WTC11 (cell line): ENCODE measurements around the gene NADK2. TPM values are rescaled to one million over a fixed set of nuclear protein-coding genes. Genes with fewer than 3 reads are reported as not detected.
A peak's percentile ranks its signal among the peaks of the same experiment; 100 is the strongest.

Source experiments
- ATAC-seq: fragments of 200-7000 bp; cut with Tn5 transposase; 2 replicates; pipeline ENCODE4 v1.10.0; 2021; ENCODE audit warnings: mild to moderate bottlenecking, moderate library complexity
- CTCF ChIA-PET: fragments of 300-600 bp; sonication (Branson Sonifier 250); formaldehyde crosslinking; loops from one replicate; lab custom pipeline; 2021; ENCODE audit warnings: antibody characterized with exemption; lab: Charles Lee
- POLR2A ChIA-PET: fragments of 350-600 bp; sonication (Branson Sonifier 250); formaldehyde crosslinking; loops from one replicate; lab custom pipeline; 2021; ENCODE audit warnings: antibody characterized with exemption; lab: Charles Lee
- DNase-seq: peaks from one replicate; pipeline ENCODE4 v3.0.0; 2021; ENCODE audit warnings: low spot score
- H3K27ac Mint-ChIP-seq: 2 replicates; pipeline ENCODE4 v1.8.0; 2021; ENCODE audit warnings: mixed read lengths
- H3K27me3 Mint-ChIP-seq: 2 replicates; pipeline ENCODE4 v1.8.0; 2021; ENCODE audit warnings: low read depth, mild to moderate bottlenecking, moderate library complexity, mixed read lengths
- H3K36me3 Mint-ChIP-seq: 2 replicates; pipeline ENCODE4 v1.8.0; 2021; ENCODE audit warnings: mixed read lengths
- H3K4me1 Mint-ChIP-seq: 2 replicates; pipeline ENCODE4 v1.8.0; 2022; ENCODE audit warnings: mixed read lengths
- H3K4me3 Mint-ChIP-seq: 2 replicates; pipeline ENCODE4 v1.8.0; 2021; ENCODE audit warnings: mild to moderate bottlenecking, moderate library complexity, mixed read lengths
- H3K9me3 Mint-ChIP-seq: 2 replicates; pipeline ENCODE4 v1.8.0; 2021; ENCODE audit warnings: mixed read lengths
- ATF2 ChIP-seq: sonication (generic); formaldehyde crosslinking; IDR thresholded peaks from 2 replicates; pipeline ENCODE4 v1.8.1; 2022; ENCODE audit warnings: low read depth, missing genetic modification reagents, borderline replicate concordance
- ATF3 ChIP-seq: sonication (generic); formaldehyde crosslinking; conservative IDR thresholded peaks from 2 replicates; pipeline ENCODE4 v1.8.1; 2022; ENCODE audit warnings: mild to moderate bottlenecking, missing genetic modification reagents
- CDX4 ChIP-seq: fragments of 250-450 bp; sonication (Bioruptor Pico); IDR thresholded peaks from 2 replicates; pipeline ENCODE4 v1.9.0; 2021; ENCODE audit warnings: moderate library complexity, mild to moderate bottlenecking, inconsistent platforms, borderline replicate concordance
- CREB1 ChIP-seq: sonication (generic); formaldehyde crosslinking; IDR thresholded peaks from 2 replicates; pipeline ENCODE4 v1.8.0; 2023; ENCODE audit warnings: mild to moderate bottlenecking, missing genetic modification reagents
- CTCF ChIP-seq: fragments of 200-600 bp; IDR thresholded peaks from 2 replicates; pipeline ENCODE4 v1.8.0; 2022; ENCODE audit warnings: antibody characterized with exemption
- ELF4 ChIP-seq: sonication (generic); formaldehyde crosslinking; IDR thresholded peaks from 2 replicates; pipeline ENCODE4 v1.8.1; 2022; ENCODE audit warnings: low read depth, mild to moderate bottlenecking, moderate library complexity, missing genetic modification reagents
- FOXJ3 ChIP-seq: sonication (generic); formaldehyde crosslinking; IDR thresholded peaks from 2 replicates; pipeline ENCODE4 v1.9.0; 2021; ENCODE audit warnings: missing genetic modification reagents, mild to moderate bottlenecking, borderline replicate concordance
- JUN ChIP-seq: sonication (generic); formaldehyde crosslinking; IDR thresholded peaks from 2 replicates; pipeline ENCODE4 v1.8.0; 2023; ENCODE audit warnings: mild to moderate bottlenecking, missing genetic modification reagents
- KAT7 ChIP-seq: sonication (generic); formaldehyde crosslinking; IDR thresholded peaks from 2 replicates; pipeline ENCODE4 v1.8.1; 2023; ENCODE audit warnings: missing genetic modification reagents, mild to moderate bottlenecking, borderline replicate concordance
- MLX ChIP-seq: sonication (generic); formaldehyde crosslinking; IDR thresholded peaks from 2 replicates; pipeline ENCODE4 v1.8.1; 2023; ENCODE audit warnings: mild to moderate bottlenecking, missing genetic modification reagents, moderate library complexity
- MXD4 ChIP-seq: fragments of 250-450 bp; sonication (Bioruptor Pico); IDR thresholded peaks from 2 replicates; pipeline ENCODE4 v1.8.0; 2021; ENCODE audit warnings: mild to moderate bottlenecking, moderate library complexity, borderline replicate concordance
- NFATC4 ChIP-seq: fragments of 250-450 bp; sonication (Bioruptor Pico); IDR thresholded peaks from 2 replicates; pipeline ENCODE4 v1.9.0; 2021; ENCODE audit warnings: mild to moderate bottlenecking
- NR2C2 ChIP-seq: sonication (generic); formaldehyde crosslinking; IDR thresholded peaks from 2 replicates; pipeline ENCODE4 v1.8.0; 2022; ENCODE audit warnings: mild to moderate bottlenecking, missing genetic modification reagents
- PRRX2 ChIP-seq: fragments of 250-450 bp; sonication (Bioruptor Pico); IDR thresholded peaks from 2 replicates; pipeline ENCODE4 v1.8.0; 2021; ENCODE audit warnings: mild to moderate bottlenecking
- RORB ChIP-seq: fragments of 250-450 bp; sonication (Bioruptor Pico); IDR thresholded peaks from 2 replicates; pipeline ENCODE4 v1.9.0; 2021; ENCODE audit warnings: mild to moderate bottlenecking
- SP1 ChIP-seq: sonication (generic); formaldehyde crosslinking; conservative IDR thresholded peaks from 2 replicates; pipeline ENCODE4 v1.8.1; 2022; ENCODE audit warnings: missing genetic modification reagents
- TCF7 ChIP-seq: sonication (generic); formaldehyde crosslinking; IDR thresholded peaks from 2 replicates; pipeline ENCODE4 v1.8.0; 2022; ENCODE audit warnings: mild to moderate bottlenecking, low read depth, missing genetic modification reagents, moderate library complexity
- TEAD1 ChIP-seq: sonication (generic); formaldehyde crosslinking; IDR thresholded peaks from 2 replicates; pipeline ENCODE4 v1.8.0; 2022; ENCODE audit warnings: mild to moderate bottlenecking, missing genetic modification reagents
- ZNF138 ChIP-seq: sonication (generic); formaldehyde crosslinking; conservative IDR thresholded peaks from 2 replicates; pipeline ENCODE4 v1.8.1; 2022; ENCODE audit warnings: mild to moderate bottlenecking, moderate library complexity, missing genetic modification reagents
- ZNF263 ChIP-seq: sonication (generic); formaldehyde crosslinking; IDR thresholded peaks from 2 replicates; pipeline ENCODE4 v1.8.1; 2022; ENCODE audit warnings: low read depth, mild to moderate bottlenecking, moderate library complexity, missing genetic modification reagents
- ZNF512 ChIP-seq: sonication (generic); formaldehyde crosslinking; IDR thresholded peaks from 2 replicates; pipeline ENCODE4 v1.8.1; 2022; ENCODE audit warnings: missing genetic modification reagents, borderline replicate concordance
- total RNA-seq: library from RNA; stranded (reverse); gene quantifications from 3 replicates; pipeline ENCODE4 v1.2.3, GENCODE V29; 2021

NADK2 gene
- total RNA-seq, 1 experiment from 2014 or later, result 11.7 TPM

GRCh38 chr5:36170832-36171424, 70.8 kb downstream of the NADK2 start:
- no peak overlapping the region for H3K27ac Mint-ChIP-seq
- DNase-seq (no peak), ATAC-seq (no peak)
- H3K36me3 Mint-ChIP-seq, result peaks cover 76% of the 10 kb centered on the region
- ChIA-PET CTCF (interaction anchor here (1.3 kb wide), 1 partner anchor 92 kb away, joined by 4 read pairs; no protein-coding TSS in a partner anchor), POLR2A (no interaction called here)
- TF ChIP-seq MXD4 (CRISPR knock-in tag) (no peak), ZNF263 (CRISPR knock-in tag) (no peak), ZNF138 (CRISPR knock-in tag) (no peak), ATF2 (CRISPR knock-in tag) (no peak), ATF3 (CRISPR knock-in tag) (no peak), SP1 (CRISPR knock-in tag) (no peak)
- H3K4me1 Mint-ChIP-seq, result no peaks in the 10 kb centered on the region
- no peaks in the 10 kb centered on the region for H3K9me3 Mint-ChIP-seq
- no peaks in the 10 kb centered on the region for H3K27me3 Mint-ChIP-seq
- H3K4me3 Mint-ChIP-seq, result no peak overlapping the region

- no peak overlapping the region for H3K4me3 Mint-ChIP-seq
- ChIA-PET POLR2A (no interaction called here), CTCF (no interaction called here)
- no peaks in the 10 kb centered on the region for H3K4me1 Mint-ChIP-seq
- ATAC-seq (no peak), DNase-seq (no peak)
- H3K27ac Mint-ChIP-seq, result no peak overlapping the region
- no peaks in the 10 kb centered on the region for H3K27me3 Mint-ChIP-seq
- peaks cover 71% of the 10 kb centered on the region for H3K36me3 Mint-ChIP-seq
- TF ChIP-seq FOXJ3 (no peak), TCF7 (no peak), CREB1 (CRISPR knock-in tag) (no peak), MLX (CRISPR knock-in tag) (no peak), ELF4 (no peak), NR2C2 (CRISPR knock-in tag) (no peak), SP1 (CRISPR knock-in tag) (no peak)
- H3K9me3 Mint-ChIP-seq, result no peaks in the 10 kb centered on the region
These were observed 73.0 kb downstream of the NADK2 start for GRCh38 chr5:36168737-36169136.

GRCh38 chr5:36164461-36164860, 77.3 kb downstream of the NADK2 start:
- Mint-ChIP-seq H3K27me3 (no peaks in the 10 kb centered on the region), H3K4me1 (no peaks in the 10 kb centered on the region), H3K27ac (no peak overlapping the region), H3K36me3 (peaks cover 66% of the 10 kb centered on the region), H3K4me3 (no peak overlapping the region), H3K9me3 (no peaks in the 10 kb centered on the region)
- ChIA-PET POLR2A (no interaction called here), CTCF (no interaction called here)
- DNase-seq, result no peak
- TF ChIP-seq JUN (CRISPR knock-in tag), result no peak
- ATAC-seq, result no peak

- H3K4me3 Mint-ChIP-seq, result no peak overlapping the region
- no peaks in the 10 kb centered on the region for H3K9me3 Mint-ChIP-seq
- no peak for ATAC-seq
- no peak for DNase-seq
- H3K4me1 Mint-ChIP-seq, result no peaks in the 10 kb centered on the region
- POLR2A ChIA-PET, result no interaction called here
- TF ChIP-seq CDX4 (CRISPR knock-in tag) (no peak), MLX (CRISPR knock-in tag) (no peak), PRRX2 (CRISPR knock-in tag) (no peak), NFATC4 (CRISPR knock-in tag) (no peak), ZNF512 (CRISPR knock-in tag) (no peak), KAT7 (CRISPR knock-in tag) (no peak), RORB (CRISPR knock-in tag) (no peak), TEAD1 (CRISPR knock-in tag) (no peak), CTCF (no peak)
- H3K27me3 Mint-ChIP-seq, result no peaks in the 10 kb centered on the region
- H3K27ac Mint-ChIP-seq, result 0 out of 2 replicates have a peak overlapping the region, but pooled peaks have one; percentile 40
- H3K36me3 Mint-ChIP-seq, result peaks cover 59% of the 10 kb centered on the region
- CTCF ChIA-PET, result no interaction called here
These were observed 78.8 kb downstream of the NADK2 start for GRCh38 chr5:36162810-36163486.
